CD4-positive, alpha-beta T cell treated with Interleukin-10 for 1 hour (primary cell): ENCODE measurements around the gene EIF2AK3.

Experiments used
- DNase-seq: peaks from one replicate; pipeline ENCODE4 v3.0.0-alpha.2; 2020

Gene EIF2AK3

DNA sequence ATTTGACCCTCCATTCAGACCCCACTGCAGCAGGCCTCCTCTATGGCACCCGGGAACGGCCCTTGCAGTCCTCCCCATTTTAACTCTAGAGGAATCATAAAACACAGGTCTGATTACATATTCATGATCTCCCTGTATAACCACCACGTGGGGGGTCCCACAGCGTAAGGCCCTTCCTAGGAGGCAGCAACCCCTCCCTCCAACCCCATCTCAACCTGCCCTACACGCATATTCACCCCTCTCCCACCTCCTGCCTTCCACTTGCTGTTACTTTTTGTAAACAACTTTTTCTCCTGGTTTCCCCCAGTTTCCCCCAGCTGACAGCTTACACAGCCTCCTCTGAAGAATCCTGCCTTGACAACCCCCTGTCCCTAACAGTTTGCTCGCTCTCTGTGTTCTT lies 89.6 kb downstream of the EIF2AK3 start:
- DNase-seq = no peak

DNA sequence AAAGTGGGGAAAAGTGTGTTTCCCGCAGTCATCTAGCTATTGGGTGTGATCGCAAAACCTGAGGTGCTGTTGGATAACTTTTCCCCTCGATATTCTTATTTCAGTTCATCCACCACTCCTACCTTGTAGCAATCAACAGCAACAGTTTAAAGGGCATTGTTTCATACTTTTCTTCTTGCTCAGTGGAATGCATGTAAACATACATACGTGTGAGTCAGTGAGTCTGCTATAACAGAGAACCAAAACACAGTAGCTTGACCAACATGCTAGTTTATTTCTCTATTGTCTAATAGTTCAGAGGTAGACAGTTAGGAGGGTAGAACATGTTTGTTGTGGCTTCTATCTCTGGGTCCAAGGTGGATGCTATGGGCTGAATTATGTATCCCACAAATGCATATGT lies 97.2 kb downstream of the EIF2AK3 start:
- DNase-seq = no peak

GRCh38 chr2:88521445-88522073 lies 105.7 kb downstream of the EIF2AK3 start:
- no peak for DNase-seq

DNA sequence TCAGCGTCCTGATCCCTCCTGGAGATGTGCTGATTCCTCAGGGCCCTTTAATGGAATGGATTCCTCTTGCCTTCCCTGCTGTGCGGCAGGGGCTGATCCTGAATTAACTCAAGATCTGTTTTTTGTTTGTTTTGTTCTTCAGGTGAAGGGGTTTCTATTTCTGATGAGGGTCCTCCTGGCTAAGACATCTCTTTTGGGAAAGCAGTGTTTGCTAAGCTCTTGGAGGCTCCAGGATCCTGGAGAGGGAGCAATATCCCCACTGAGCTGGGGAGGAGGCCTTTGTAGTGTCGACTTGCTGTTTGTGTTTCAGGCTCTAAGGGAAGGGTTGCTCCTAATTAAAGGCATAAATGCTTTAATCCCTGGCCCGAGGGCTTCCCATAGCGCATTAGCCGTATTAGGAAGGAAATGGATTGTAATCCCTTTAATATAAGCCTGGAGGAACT lies 109.5 kb downstream of the EIF2AK3 start:
- DNase-seq = no peak
